ENCODE measurements around the gene ADCY5. TPM values are rescaled to one million over a fixed set of nuclear protein-coding genes. Genes with fewer than 3 reads are reported as not detected.

Gene ADCY5
- total RNA-seq, 2 donors from 2014 or later: 3.9 to 5.2 TPM

DNA sequence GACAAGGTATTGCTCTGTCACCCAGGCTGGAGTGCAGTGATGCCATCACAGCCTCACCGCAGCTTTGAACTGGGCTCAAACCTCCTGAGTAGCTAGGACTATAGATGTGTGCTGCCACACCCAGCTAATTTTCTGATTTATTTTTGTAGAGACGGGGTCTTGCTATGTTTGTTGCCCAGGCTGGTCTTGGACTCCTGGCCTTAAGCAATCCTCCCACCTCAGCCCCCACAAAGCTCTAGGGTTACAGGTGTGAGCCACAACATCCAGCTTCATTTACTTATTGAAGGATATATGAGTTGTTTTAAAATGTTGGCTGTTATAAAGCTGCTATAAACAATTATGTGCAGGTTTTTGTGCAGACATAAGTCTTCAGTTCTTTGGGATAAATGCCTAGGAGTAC lies 184.9 kb downstream of the ADCY5 start:
- H3K4me1 ChIP-seq (ENCODE audit: control insufficient read depth, insufficient read depth, low read length): no peaks in the 10 kb centered on the region
- no peak overlapping the region for H3K4me3 ChIP-seq (ENCODE audit: low read length)
- no peak overlapping the region for H3K9ac ChIP-seq (ENCODE audit: extremely low read depth, low read length, poor library complexity, severe bottlenecking)
- H3K9me3 ChIP-seq (ENCODE audit: control insufficient read depth, low read length): peaks cover 21% of the 10 kb centered on the region
- H3K27me3 ChIP-seq (ENCODE audit: control insufficient read depth, insufficient read depth, low read length, poor library complexity, severe bottlenecking): no peaks in the 10 kb centered on the region
- peaks cover 12% of the 10 kb centered on the region for H3K36me3 ChIP-seq (ENCODE audit: control insufficient read depth, insufficient read depth, low read length)
- Mint-ChIP-seq H3K4me3 (no peak overlapping the region), H3K36me3 (ENCODE audit: low read depth) (peaks cover 49% of the 10 kb centered on the region), H3K27me3 (ENCODE audit: insufficient read depth) (no peaks in the 10 kb centered on the region), H3K27ac (no peak overlapping the region), H3K9me3 (peaks cover 20% of the 10 kb centered on the region), H3K4me1 (peaks cover 13% of the 10 kb centered on the region)
- WGBS, 2 experiments (ENCODE audit: insufficient coverage in 1 of 2, insufficient read length in 1 of 2): 94 to 100% methylated on average over 2 of the region's 2 CpGs
- no peak for DNase-seq
- H3K27ac ChIP-seq (ENCODE audit: low read depth, low read length): no peak overlapping the region
- TF ChIP-seq CTCF (conservative IDR thresholded peaks at IDR 0.05): no peak

DNA sequence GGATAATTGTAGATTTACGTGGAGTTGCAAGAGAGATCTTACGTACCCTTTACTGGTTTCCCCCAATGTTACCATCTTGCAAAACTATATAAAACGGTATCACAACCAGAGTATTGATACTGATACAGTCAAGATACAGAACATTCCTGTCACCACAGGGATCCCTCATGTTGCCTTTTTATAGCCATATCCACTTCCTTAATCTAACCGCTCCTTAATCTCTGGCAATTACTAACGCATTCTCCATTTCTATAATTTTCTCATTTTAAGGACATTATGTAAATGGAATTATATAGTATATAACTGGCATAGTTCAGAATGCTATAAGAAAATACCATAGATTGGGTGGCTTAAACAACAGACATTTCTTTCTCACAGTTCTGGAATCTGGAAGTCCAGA lies 186.0 kb downstream of the ADCY5 start:
- H3K36me3 Mint-ChIP-seq (ENCODE audit: low read depth): peaks cover 42% of the 10 kb centered on the region
- H3K9me3 Mint-ChIP-seq: peaks cover 20% of the 10 kb centered on the region
- no peaks in the 10 kb centered on the region for H3K27me3 ChIP-seq (ENCODE audit: control insufficient read depth, insufficient read depth, low read length, poor library complexity, severe bottlenecking)
- H3K4me3 ChIP-seq (ENCODE audit: low read length): no peak overlapping the region
- peaks cover 12% of the 10 kb centered on the region for H3K36me3 ChIP-seq (ENCODE audit: control insufficient read depth, insufficient read depth, low read length)
- no peaks in the 10 kb centered on the region for H3K27me3 Mint-ChIP-seq (ENCODE audit: insufficient read depth)
- H3K4me3 Mint-ChIP-seq: no peak overlapping the region
- H3K4me1 Mint-ChIP-seq: peaks cover 18% of the 10 kb centered on the region
- H3K27ac ChIP-seq (ENCODE audit: low read depth, low read length): no peak overlapping the region
- DNase-seq: no peak
- no peaks in the 10 kb centered on the region for H3K4me1 ChIP-seq (ENCODE audit: control insufficient read depth, insufficient read depth, low read length)
- WGBS, 2 experiments (ENCODE audit: insufficient coverage in 1 of 2, insufficient read length in 1 of 2): 91 to 96% methylated on average over 3 to 4 of the region's 5 CpGs
- H3K9me3 ChIP-seq (ENCODE audit: control insufficient read depth, low read length): peaks cover 21% of the 10 kb centered on the region
- TF ChIP-seq CTCF (conservative IDR thresholded peaks at IDR 0.05): no peak
- no peak overlapping the region for H3K27ac Mint-ChIP-seq
- H3K9ac ChIP-seq (ENCODE audit: extremely low read depth, low read length, poor library complexity, severe bottlenecking): no peak overlapping the region

DNA sequence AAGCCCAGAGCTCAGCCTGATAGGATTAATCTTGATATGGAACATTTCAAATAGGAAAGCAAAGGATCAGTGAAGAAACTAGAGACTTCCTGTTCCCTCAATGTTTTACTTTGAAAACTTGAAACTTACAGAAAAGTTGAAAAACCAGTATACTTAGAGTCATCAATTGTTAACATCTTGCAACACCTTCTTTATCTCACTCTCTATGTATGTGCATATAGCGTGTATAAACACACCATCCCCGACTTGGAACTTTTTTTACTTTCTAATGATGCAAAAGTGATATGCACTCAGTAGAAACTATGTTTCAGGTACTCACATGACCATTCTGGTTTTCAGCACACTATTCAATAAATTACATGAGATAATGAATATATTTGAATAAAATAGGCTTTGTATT lies 186.7 kb downstream of the ADCY5 start:
- DNase-seq: no peak
- TF ChIP-seq CTCF (conservative IDR thresholded peaks at IDR 0.05): no peak
- Mint-ChIP-seq H3K4me3 (no peak overlapping the region), H3K27me3 (ENCODE audit: insufficient read depth) (no peaks in the 10 kb centered on the region), H3K27ac (no peak overlapping the region), H3K4me1 (peaks cover 18% of the 10 kb centered on the region), H3K9me3 (peaks cover 18% of the 10 kb centered on the region), H3K36me3 (ENCODE audit: low read depth) (peaks cover 36% of the 10 kb centered on the region)
- Histone ChIP-seq H3K9me3 (ENCODE audit: control insufficient read depth, low read length) (peaks cover 21% of the 10 kb centered on the region), H3K9ac (ENCODE audit: extremely low read depth, low read length, poor library complexity, severe bottlenecking) (no peak overlapping the region), H3K27ac (ENCODE audit: low read depth, low read length) (no peak overlapping the region), H3K4me3 (ENCODE audit: low read length) (no peak overlapping the region), H3K36me3 (ENCODE audit: control insufficient read depth, insufficient read depth, low read length) (peaks cover 12% of the 10 kb centered on the region), H3K27me3 (ENCODE audit: control insufficient read depth, insufficient read depth, low read length, poor library complexity, severe bottlenecking) (no peaks in the 10 kb centered on the region), H3K4me1 (ENCODE audit: control insufficient read depth, insufficient read depth, low read length) (no peaks in the 10 kb centered on the region)
- WGBS, 2 experiments (ENCODE audit: insufficient coverage in 1 of 2, insufficient read length in 1 of 2): 100% methylated on average over 1 to 2 of the region's 2 CpGs
